Measurements from ENCODE around the gene G3BP1. TPM values are rescaled to one million over a fixed set of nuclear protein-coding genes. Genes with fewer than 3 reads are reported as not detected.

The G3BP1 gene
- total RNA-seq, 1 donor from 2014 or later = 184 TPM

DNA sequence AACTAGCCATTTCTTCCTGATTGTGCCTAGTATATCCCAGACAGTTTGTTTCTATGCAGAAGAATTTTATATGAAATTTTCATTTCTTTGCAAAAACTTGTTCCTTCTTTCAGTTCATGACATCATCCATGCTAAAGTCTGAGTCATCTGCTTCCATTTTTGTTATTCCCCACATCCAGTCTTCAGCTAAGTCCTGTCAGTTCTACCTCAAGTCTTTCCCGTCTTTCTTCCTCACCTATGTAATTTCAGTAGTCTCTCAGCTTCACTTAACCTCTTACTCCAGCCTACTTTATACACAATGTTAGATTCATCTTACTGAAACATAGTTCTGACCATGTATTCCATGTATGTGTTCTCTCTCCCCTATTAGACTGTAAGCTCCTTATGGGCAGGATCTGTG is 39.1 kb downstream of the G3BP1 start:
- Mint-ChIP-seq H3K4me3 (ENCODE audit: unreplicated experiment) (no peak overlapping the region), H3K27ac (ENCODE audit: unreplicated experiment) (no peak overlapping the region), H3K4me1 (ENCODE audit: unreplicated experiment) (peaks cover 18% of the 10 kb centered on the region), H3K36me3 (ENCODE audit: unreplicated experiment) (peaks cover 61% of the 10 kb centered on the region), H3K9me3 (ENCODE audit: unreplicated experiment) (no peaks in the 10 kb centered on the region), H3K27me3 (ENCODE audit: unreplicated experiment) (no peaks in the 10 kb centered on the region)
- no peak for DNase-seq (ENCODE audit: extremely low spot score, unreplicated experiment)
- TF ChIP-seq, protein P1, sequence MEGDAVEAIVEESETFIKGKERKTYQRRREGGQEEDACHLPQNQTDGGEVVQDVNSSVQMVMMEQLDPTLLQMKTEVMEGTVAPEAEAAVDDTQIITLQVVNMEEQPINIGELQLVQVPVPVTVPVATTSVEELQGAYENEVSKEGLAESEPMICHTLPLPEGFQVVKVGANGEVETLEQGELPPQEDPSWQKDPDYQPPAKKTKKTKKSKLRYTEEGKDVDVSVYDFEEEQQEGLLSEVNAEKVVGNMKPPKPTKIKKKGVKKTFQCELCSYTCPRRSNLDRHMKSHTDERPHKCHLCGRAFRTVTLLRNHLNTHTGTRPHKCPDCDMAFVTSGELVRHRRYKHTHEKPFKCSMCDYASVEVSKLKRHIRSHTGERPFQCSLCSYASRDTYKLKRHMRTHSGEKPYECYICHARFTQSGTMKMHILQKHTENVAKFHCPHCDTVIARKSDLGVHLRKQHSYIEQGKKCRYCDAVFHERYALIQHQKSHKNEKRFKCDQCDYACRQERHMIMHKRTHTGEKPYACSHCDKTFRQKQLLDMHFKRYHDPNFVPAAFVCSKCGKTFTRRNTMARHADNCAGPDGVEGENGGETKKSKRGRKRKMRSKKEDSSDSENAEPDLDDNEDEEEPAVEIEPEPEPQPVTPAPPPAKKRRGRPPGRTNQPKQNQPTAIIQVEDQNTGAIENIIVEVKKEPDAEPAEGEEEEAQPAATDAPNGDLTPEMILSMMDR (IDR thresholded peaks at IDR 0.05) = no peak

- H3K27me3 Mint-ChIP-seq (ENCODE audit: unreplicated experiment) = no peaks in the 10 kb centered on the region
- no peaks in the 10 kb centered on the region for H3K9me3 Mint-ChIP-seq (ENCODE audit: unreplicated experiment)
- no peak for DNase-seq (ENCODE audit: extremely low spot score, unreplicated experiment)
- H3K27ac Mint-ChIP-seq (ENCODE audit: unreplicated experiment) = no peak overlapping the region
- TF ChIP-seq, protein P1 (IDR thresholded peaks at IDR 0.05) = no peak
- H3K36me3 Mint-ChIP-seq (ENCODE audit: unreplicated experiment) = peaks cover 54% of the 10 kb centered on the region
- H3K4me1 Mint-ChIP-seq (ENCODE audit: unreplicated experiment) = peaks cover 13% of the 10 kb centered on the region
- no peak overlapping the region for H3K4me3 Mint-ChIP-seq (ENCODE audit: unreplicated experiment)
Measured at GRCh38 chr5:151811593-151812321, 40.0 kb downstream of the G3BP1 start.

- no peak overlapping the region for H3K27ac Mint-ChIP-seq (ENCODE audit: unreplicated experiment)
- peaks cover 52% of the 10 kb centered on the region for H3K36me3 Mint-ChIP-seq (ENCODE audit: unreplicated experiment)
- H3K4me1 Mint-ChIP-seq (ENCODE audit: unreplicated experiment) = peaks cover 10% of the 10 kb centered on the region
- H3K9me3 Mint-ChIP-seq (ENCODE audit: unreplicated experiment) = no peaks in the 10 kb centered on the region
- no peak overlapping the region for H3K4me3 Mint-ChIP-seq (ENCODE audit: unreplicated experiment)
- DNase-seq (ENCODE audit: extremely low spot score, unreplicated experiment) = no peak
- TF ChIP-seq, protein P1 (IDR thresholded peaks at IDR 0.05) = no peak
- no peaks in the 10 kb centered on the region for H3K27me3 Mint-ChIP-seq (ENCODE audit: unreplicated experiment)
Measured at GRCh38 chr5:151812757-151813309, 41.1 kb downstream of the G3BP1 start.

DNA sequence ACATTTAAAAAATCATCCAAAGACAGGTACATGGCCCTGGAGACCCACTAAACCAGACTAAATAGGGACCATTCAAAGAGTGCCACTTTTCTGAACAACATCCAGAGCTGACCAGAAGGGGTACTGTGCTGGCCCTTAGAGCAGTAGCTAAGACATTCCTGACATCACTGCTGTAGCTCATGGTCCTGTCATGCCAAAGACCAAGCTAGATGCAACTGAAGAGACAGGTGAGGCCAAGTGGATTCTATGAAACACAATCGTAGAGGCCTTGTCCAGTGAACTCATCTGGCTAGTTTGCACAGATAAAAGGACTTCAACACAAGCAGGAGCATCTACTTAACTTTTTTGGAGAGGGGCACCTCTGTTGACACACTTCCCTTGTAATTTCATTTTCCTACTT is 43.3 kb downstream of the G3BP1 start:
- Mint-ChIP-seq H3K27ac (ENCODE audit: unreplicated experiment) (no peak overlapping the region), H3K4me1 (ENCODE audit: unreplicated experiment) (peaks cover 4% of the 10 kb centered on the region), H3K9me3 (ENCODE audit: unreplicated experiment) (no peaks in the 10 kb centered on the region), H3K4me3 (ENCODE audit: unreplicated experiment) (no peak overlapping the region), H3K36me3 (ENCODE audit: unreplicated experiment) (peaks cover 45% of the 10 kb centered on the region), H3K27me3 (ENCODE audit: unreplicated experiment) (no peaks in the 10 kb centered on the region)
- DNase-seq (ENCODE audit: extremely low spot score, unreplicated experiment) = no peak
- TF ChIP-seq, protein P1 (IDR thresholded peaks at IDR 0.05) = no peak

GRCh38 chr5:151819830-151820229 is 48.1 kb downstream of the G3BP1 start:
- no peaks in the 10 kb centered on the region for H3K4me1 Mint-ChIP-seq (ENCODE audit: unreplicated experiment)
- no peaks in the 10 kb centered on the region for H3K27me3 Mint-ChIP-seq (ENCODE audit: unreplicated experiment)
- peaks cover 9% of the 10 kb centered on the region for H3K36me3 Mint-ChIP-seq (ENCODE audit: unreplicated experiment)
- no peak overlapping the region for H3K4me3 Mint-ChIP-seq (ENCODE audit: unreplicated experiment)
- no peaks in the 10 kb centered on the region for H3K9me3 Mint-ChIP-seq (ENCODE audit: unreplicated experiment)
- TF ChIP-seq, protein P1 (IDR thresholded peaks at IDR 0.05) = no peak
- no peak for DNase-seq (ENCODE audit: extremely low spot score, unreplicated experiment)
- no peak overlapping the region for H3K27ac Mint-ChIP-seq (ENCODE audit: unreplicated experiment)
